Caco-2 (cell line): Measurements from ENCODE around the gene SLIT3. TPM values are rescaled to one million over a fixed set of nuclear protein-coding genes. Genes with fewer than 3 reads are reported as not detected.

ENCODE experiments used
- BruUV-seq: library from RNA; stranded (reverse); fragments of 400-500 nt; replicated peaks from 2 replicates; lab custom pipeline; 2021; lab: Mats Ljungman, UMichigan
- CTCF ChIA-PET: fragments of 300-600 bp; sonication (Branson Sonifier 250); formaldehyde crosslinking; loops from one replicate; lab custom pipeline; 2022; ENCODE audit warnings: antibody characterized with exemption; lab: Charles Lee
- POLR2A ChIA-PET: fragments of 300-600 bp; sonication (Branson Sonifier 250); formaldehyde crosslinking; loops from one replicate; lab custom pipeline; 2022; ENCODE audit warnings: antibody characterized with exemption; lab: Charles Lee
- DNase-seq, 2 experiments: peaks; one replicate each; pipeline versions ENCODE4 v3.0.0 to v3.0.0-alpha.2; 2020 to 2022
- H3K27me3 ChIP-seq: replicated peaks from 2 replicates; pipeline ENCODE4 v1.6.0; 2011; ENCODE audit warnings: low read length; ENCODE audit not compliant: control insufficient read depth, insufficient read depth
- H3K36me3 ChIP-seq: 2 replicates; pipeline ENCODE4 v1.5.1; 2011; ENCODE audit warnings: low read length; ENCODE audit not compliant: control insufficient read depth, insufficient read depth
- H3K4me1 ChIP-seq: fragments of 250-450 bp; sonication (Bioruptor Pico); 2 replicates; pipeline ENCODE4 v1.5.1; 2020; ENCODE audit warnings: mild to moderate bottlenecking
- H3K4me3 ChIP-seq: 2 replicates; pipeline ENCODE4 v1.5.1; 2011; ENCODE audit warnings: low read depth, mild to moderate bottlenecking, control low read depth, low read length
- H3K9me3 ChIP-seq: fragments of 250-450 bp; sonication (Bioruptor Pico); 2 replicates; pipeline ENCODE4 v1.5.1; 2020; ENCODE audit warnings: mild to moderate bottlenecking, moderate library complexity
- H3K27ac Mint-ChIP-seq: one replicate; pipeline ENCODE4 v1.8.0; 2022; ENCODE audit warnings: mixed read lengths; ENCODE audit not compliant: unreplicated experiment
- H3K27me3 Mint-ChIP-seq: one replicate; pipeline ENCODE4 v1.8.0; 2022; ENCODE audit warnings: mixed read lengths; ENCODE audit not compliant: insufficient read depth, unreplicated experiment
- H3K36me3 Mint-ChIP-seq: one replicate; pipeline ENCODE4 v1.8.0; 2022; ENCODE audit warnings: mild to moderate bottlenecking, mixed read lengths; ENCODE audit not compliant: insufficient read depth, unreplicated experiment
- H3K4me1 Mint-ChIP-seq: one replicate; pipeline ENCODE4 v1.8.0; 2022; ENCODE audit warnings: low read depth, mixed read lengths; ENCODE audit not compliant: unreplicated experiment
- H3K4me3 Mint-ChIP-seq: one replicate; pipeline ENCODE4 v1.8.0; 2022; ENCODE audit warnings: mild to moderate bottlenecking, moderate library complexity, mixed read lengths; ENCODE audit not compliant: unreplicated experiment
- H3K9me3 Mint-ChIP-seq: one replicate; pipeline ENCODE4 v1.8.0; 2022; ENCODE audit warnings: mixed read lengths; ENCODE audit not compliant: unreplicated experiment
- intact Hi-C: fragments of 100-400 bp; cut with micrococcal nuclease; formaldehyde crosslinking; loops from one replicate; pipeline ENCODE4 v1.10.0; 2022; ENCODE audit not compliant: unreplicated experiment
- total RNA-seq: library from RNA; stranded (reverse); gene quantifications from 2 replicates; pipeline ENCODE4 v1.2.3, GENCODE V29; 2022
- TF ChIP-seq, protein P1 (sequence below), 2 experiments: fragments of 200-600 bp in 1 of 2; IDR thresholded peaks; 1 replicate in 1 of 2; 2 replicates in 1 of 2; pipeline versions ENCODE4 v1.5.1 to v1.8.0; 2011 to 2022; ENCODE audit warnings: antibody characterized with exemption in 1 of 2, control low read depth in 1 of 2, inconsistent platforms in 1 of 2, low read depth in 1 of 2, low read length in 1 of 2, mild to moderate bottlenecking in 1 of 2, moderate library complexity in 1 of 2; ENCODE audit not compliant: insufficient read depth in 1 of 2, severe bottlenecking in 1 of 2, unreplicated experiment in 1 of 2

Gene SLIT3
- total RNA-seq, 1 experiment from 2014 or later, result 2.1 TPM

DNA sequence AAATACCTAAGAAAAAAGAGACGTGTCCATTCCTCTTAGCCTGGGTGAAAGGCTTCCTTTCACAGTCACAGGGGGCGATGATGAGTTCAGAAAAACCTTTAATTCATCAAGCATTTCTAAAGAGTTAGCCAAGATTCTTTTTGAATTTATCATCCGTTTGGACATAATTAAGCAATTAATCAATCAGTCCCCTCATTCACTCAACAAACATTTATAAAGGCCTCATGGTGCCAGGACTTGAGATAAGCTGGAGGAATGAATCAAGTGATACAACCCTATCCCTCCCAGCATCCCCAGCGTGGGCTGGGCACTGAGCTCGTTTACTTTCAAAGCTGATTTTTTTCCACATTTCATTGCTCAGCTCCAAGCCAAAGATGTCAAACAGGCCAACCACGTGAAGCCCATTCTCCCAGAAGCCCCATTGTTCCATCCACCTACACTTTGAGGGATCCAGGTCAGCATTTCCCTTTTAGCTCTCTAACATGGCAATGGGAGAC is 140.5 kb downstream of the SLIT3 start:
- TF ChIP-seq, protein P1, sequence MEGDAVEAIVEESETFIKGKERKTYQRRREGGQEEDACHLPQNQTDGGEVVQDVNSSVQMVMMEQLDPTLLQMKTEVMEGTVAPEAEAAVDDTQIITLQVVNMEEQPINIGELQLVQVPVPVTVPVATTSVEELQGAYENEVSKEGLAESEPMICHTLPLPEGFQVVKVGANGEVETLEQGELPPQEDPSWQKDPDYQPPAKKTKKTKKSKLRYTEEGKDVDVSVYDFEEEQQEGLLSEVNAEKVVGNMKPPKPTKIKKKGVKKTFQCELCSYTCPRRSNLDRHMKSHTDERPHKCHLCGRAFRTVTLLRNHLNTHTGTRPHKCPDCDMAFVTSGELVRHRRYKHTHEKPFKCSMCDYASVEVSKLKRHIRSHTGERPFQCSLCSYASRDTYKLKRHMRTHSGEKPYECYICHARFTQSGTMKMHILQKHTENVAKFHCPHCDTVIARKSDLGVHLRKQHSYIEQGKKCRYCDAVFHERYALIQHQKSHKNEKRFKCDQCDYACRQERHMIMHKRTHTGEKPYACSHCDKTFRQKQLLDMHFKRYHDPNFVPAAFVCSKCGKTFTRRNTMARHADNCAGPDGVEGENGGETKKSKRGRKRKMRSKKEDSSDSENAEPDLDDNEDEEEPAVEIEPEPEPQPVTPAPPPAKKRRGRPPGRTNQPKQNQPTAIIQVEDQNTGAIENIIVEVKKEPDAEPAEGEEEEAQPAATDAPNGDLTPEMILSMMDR (IDR thresholded peaks at IDR 0.05; ENCODE audit: insufficient read depth in 1 of 2, low read depth in 1 of 2, low read length in 1 of 2, severe bottlenecking in 1 of 2, unreplicated experiment in 1 of 2), result peak in 1 of 2 experiments; percentile 11
- Mint-ChIP-seq H3K4me1 (peaks cover 40% of the 10 kb centered on the region), H3K27me3 (no peaks in the 10 kb centered on the region), H3K9me3 (peaks cover 17% of the 10 kb centered on the region), H3K27ac (peak overlapping the region; percentile 34), H3K36me3 (peaks cover 25% of the 10 kb centered on the region), H3K4me3 (no peak overlapping the region)
- no TSS peak for BruUV-seq
- POLR2A ChIA-PET, result no interaction called here
- Histone ChIP-seq H3K4me3 (no peak overlapping the region), H3K36me3 (no peaks in the 10 kb centered on the region), H3K9me3 (no peaks in the 10 kb centered on the region), H3K27me3 (no peaks in the 10 kb centered on the region), H3K4me1 (peaks cover 37% of the 10 kb centered on the region)
- CTCF ChIA-PET, result interaction anchor here (0.7 kb wide), 1 partner anchor 55 kb away, joined by 5 read pairs; no protein-coding TSS in a partner anchor
- DNase-seq, result no peak
- intact Hi-C loops, result loop anchor here (5.0 kb wide), 2 partner anchors 137 to 282 kb away; no protein-coding TSS in a partner anchor

DNA sequence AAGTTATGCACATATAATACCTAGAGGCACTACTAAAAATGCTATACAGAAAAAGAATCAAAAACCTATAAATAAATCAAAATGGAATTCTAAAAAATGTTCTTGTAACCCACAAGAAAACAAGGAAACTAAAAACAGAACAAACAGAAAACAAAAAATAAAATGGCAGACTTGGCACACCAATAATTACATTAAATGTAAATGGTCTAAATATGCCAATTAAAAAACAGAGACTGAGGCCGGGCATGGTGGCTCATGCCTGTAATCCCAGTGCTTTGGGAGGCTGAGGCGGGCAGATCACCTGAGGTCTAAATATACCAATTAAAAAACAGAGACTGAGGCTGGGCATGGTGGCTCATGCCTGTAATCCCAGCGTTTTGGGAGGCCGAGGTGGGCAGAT is 142.2 kb downstream of the SLIT3 start:
- H3K9me3 ChIP-seq, result no peaks in the 10 kb centered on the region
- TF ChIP-seq, protein P1 (IDR thresholded peaks at IDR 0.05; ENCODE audit: insufficient read depth in 1 of 2, low read depth in 1 of 2, low read length in 1 of 2, severe bottlenecking in 1 of 2, unreplicated experiment in 1 of 2), result no peak

DNA sequence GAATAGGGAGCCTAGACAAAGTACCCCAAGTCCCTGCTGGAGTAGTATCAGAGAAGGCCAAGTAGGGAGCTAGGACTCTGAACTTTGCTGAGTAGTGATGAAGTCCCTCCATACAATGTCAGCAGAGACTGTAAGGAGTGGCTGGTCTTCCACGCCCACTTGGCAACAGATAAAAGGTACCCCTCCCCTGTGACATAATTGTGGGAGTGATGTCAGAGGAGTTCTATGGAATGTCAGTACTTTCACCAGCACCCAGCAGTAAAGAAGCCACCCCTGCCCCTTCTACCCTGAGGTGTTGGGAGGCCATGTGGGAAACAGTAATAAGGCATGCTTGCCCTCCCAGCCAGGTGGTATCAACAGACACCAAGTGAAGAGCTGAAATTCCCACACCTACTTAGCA is 143.9 kb downstream of the SLIT3 start:
- Mint-ChIP-seq H3K4me1 (peaks cover 56% of the 10 kb centered on the region), H3K27ac (peak overlapping the region; percentile 62), H3K27me3 (no peaks in the 10 kb centered on the region), H3K36me3 (peaks cover 25% of the 10 kb centered on the region), H3K9me3 (peaks cover 17% of the 10 kb centered on the region), H3K4me3 (no peak overlapping the region)
- no peak overlapping the region for H3K4me3 ChIP-seq
- no TSS peak for BruUV-seq
- H3K27me3 ChIP-seq, result no peaks in the 10 kb centered on the region
- CTCF ChIA-PET, result no interaction called here
- TF ChIP-seq, protein P1 (IDR thresholded peaks at IDR 0.05; ENCODE audit: insufficient read depth in 1 of 2, low read depth in 1 of 2, low read length in 1 of 2, severe bottlenecking in 1 of 2, unreplicated experiment in 1 of 2), result no peak
- intact Hi-C loops, result no loop called here
- H3K36me3 ChIP-seq, result no peaks in the 10 kb centered on the region
- POLR2A ChIA-PET, result no interaction called here
- no peaks in the 10 kb centered on the region for H3K9me3 ChIP-seq
- peaks cover 48% of the 10 kb centered on the region for H3K4me1 ChIP-seq
- peak; percentile 55 to 62 for DNase-seq

More for the DNA sequence above, 142.2 kb downstream of the SLIT3 start:
- H3K9me3 Mint-ChIP-seq, result peaks cover 17% of the 10 kb centered on the region
- CTCF ChIA-PET, result no interaction called here
- no peaks in the 10 kb centered on the region for H3K27me3 Mint-ChIP-seq
- POLR2A ChIA-PET, result no interaction called here
- peaks cover 25% of the 10 kb centered on the region for H3K36me3 Mint-ChIP-seq
- no peaks in the 10 kb centered on the region for H3K27me3 ChIP-seq
- H3K4me1 ChIP-seq, result peaks cover 33% of the 10 kb centered on the region
- peak overlapping the region; percentile 62 for H3K27ac Mint-ChIP-seq
- no TSS peak for BruUV-seq
- DNase-seq, result no peak
- H3K4me3 Mint-ChIP-seq, result no peak overlapping the region
- H3K4me1 Mint-ChIP-seq, result peaks cover 48% of the 10 kb centered on the region
- H3K4me3 ChIP-seq, result no peak overlapping the region
- H3K36me3 ChIP-seq, result no peaks in the 10 kb centered on the region
- intact Hi-C loops, result no loop called here
